HAP-1 (cell line): ENCODE measurements around the gene TTC9C.
"Not testable (repeated sequence)": the region's sequence is repeated elsewhere in the genome, so short reads cannot be mapped to it uniquely, and the experiment has no call there.

Source experiments
- DNase-seq, 2 experiments: peaks; one replicate each; pipeline ENCODE4 v3.0.0-alpha.2; 2016 to 2020; ENCODE audit warnings: low spot score in 2 of 2
- H3K27me3 ChIP-seq: fragments of 250-450 bp; sonication (Bioruptor Pico); 2 replicates; pipeline ENCODE4 v1.5.1; 2020; ENCODE audit warnings: low read depth, mild to moderate bottlenecking, moderate library complexity
- H3K36me3 ChIP-seq: fragments of 250-450 bp; sonication (Bioruptor Pico); replicated peaks from 2 replicates; pipeline ENCODE4 v1.5.1; 2020; ENCODE audit warnings: mild to moderate bottlenecking
- H3K4me1 ChIP-seq: fragments of 250-450 bp; sonication (Bioruptor Pico); 2 replicates; pipeline ENCODE4 v1.5.1; 2020; ENCODE audit warnings: mild to moderate bottlenecking
- H3K4me3 ChIP-seq: fragments of 250-450 bp; sonication (Bioruptor Pico); 2 replicates; pipeline ENCODE4 v1.5.1; 2020; ENCODE audit warnings: mild to moderate bottlenecking, moderate library complexity
- H3K9me3 ChIP-seq: fragments of 250-450 bp; sonication (Bioruptor Pico); 2 replicates; pipeline ENCODE4 v1.5.1; 2020; ENCODE audit warnings: mild to moderate bottlenecking, moderate library complexity
- in situ Hi-C: fragments of 300-500 bp; cut with MboI; formaldehyde crosslinking; loops from 3 replicates; pipeline ENCODE4 v1.14.3; 2020; ENCODE audit warnings: low sequenced_read_pairs, inconsistent platforms, mixed read lengths

Gene TTC9C

GRCh38 chr11:62716816-62717215, 11.5 kb upstream of the TTC9C start:
- H3K4me3 ChIP-seq, result no peak overlapping the region
- DNase-seq, result no peak
- H3K36me3 ChIP-seq, result peaks cover 90% of the 10 kb centered on the region
- H3K4me1 ChIP-seq, result no peaks in the 10 kb centered on the region
- no peaks in the 10 kb centered on the region for H3K9me3 ChIP-seq
- H3K27me3 ChIP-seq, result no peaks in the 10 kb centered on the region
- in situ Hi-C loops, result no loop called here

GRCh38 chr11:62719302-62719978, 8.8 kb upstream of the TTC9C start:
- Histone ChIP-seq H3K9me3 (no peaks in the 10 kb centered on the region), H3K4me3 (no peak overlapping the region), H3K4me1 (no peaks in the 10 kb centered on the region; the same call in 1 of the 2 replicates), H3K36me3 (peaks cover 92% of the 10 kb centered on the region), H3K27me3 (no peaks in the 10 kb centered on the region)
- in situ Hi-C loops, result no loop called here
- DNase-seq, result no peak

GRCh38 chr11:62721994-62722393, 6.3 kb upstream of the TTC9C start:
- Histone ChIP-seq H3K9me3 (no peaks in the 10 kb centered on the region), H3K36me3 (peaks cover 84% of the 10 kb centered on the region), H3K4me1 (no peaks in the 10 kb centered on the region; the same call in 1 of the 2 replicates), H3K27me3 (no peaks in the 10 kb centered on the region), H3K4me3 (no peak overlapping the region)
- in situ Hi-C loops, result loop anchor here (10.0 kb wide), 1 partner anchor 153 kb away; no protein-coding TSS in a partner anchor
- DNase-seq, result peak in 1 of 2 experiments; percentile 30

- DNase-seq, result no peak
- Histone ChIP-seq H3K4me1 (no peaks in the 10 kb centered on the region; the same call in 1 of the 2 replicates), H3K27me3 (no peaks in the 10 kb centered on the region), H3K36me3 (peaks cover 64% of the 10 kb centered on the region), H3K9me3 (no peaks in the 10 kb centered on the region), H3K4me3 (peak overlapping the region; percentile 57)
- in situ Hi-C loops, result loop anchor here (10.0 kb wide), 1 partner anchor 151 kb away; no protein-coding TSS in a partner anchor
These were observed 4.1 kb upstream of the TTC9C start for GRCh38 chr11:62724171-62724570.

- in situ Hi-C loops, result loop anchor here (10.0 kb wide), 1 partner anchor 149 kb away; no protein-coding TSS in a partner anchor
- peaks cover 53% of the 10 kb centered on the region for H3K36me3 ChIP-seq
- DNase-seq, result peak; percentile 41 to 58
These were observed 2.6 kb upstream of the TTC9C start for GRCh38 chr11:62725646-62726045.

GRCh38 chr11:62726156-62726914, 2.0 kb upstream of the TTC9C start:
- Histone ChIP-seq H3K4me3 (peak overlapping the region; percentile 57), H3K36me3 (peaks cover 53% of the 10 kb centered on the region), H3K9me3 (no peaks in the 10 kb centered on the region), H3K4me1 (peaks cover 9% of the 10 kb centered on the region), H3K27me3 (no peaks in the 10 kb centered on the region)
- in situ Hi-C loops, result loop anchor here (10.0 kb wide), 1 partner anchor 148 kb away; no protein-coding TSS in a partner anchor
- DNase-seq, result peak in 1 of 2 experiments; percentile 26

More at GRCh38 chr11:62725646-62726045, 2.6 kb upstream of the TTC9C start:
- Histone ChIP-seq H3K4me3 (peak overlapping the region; percentile 57), H3K27me3 (no peaks in the 10 kb centered on the region), H3K9me3 (no peaks in the 10 kb centered on the region), H3K4me1 (peaks cover 9% of the 10 kb centered on the region)

- Histone ChIP-seq H3K4me1 (peaks cover 9% of the 10 kb centered on the region), H3K27me3 (no peaks in the 10 kb centered on the region), H3K36me3 (peaks cover 49% of the 10 kb centered on the region), H3K9me3 (no peaks in the 10 kb centered on the region), H3K4me3 (peak overlapping the region; percentile 57)
- in situ Hi-C loops, result loop anchor here (10.0 kb wide), 1 partner anchor 148 kb away; no protein-coding TSS in a partner anchor
- DNase-seq, result no peak
These were observed 1.4 kb upstream of the TTC9C start for GRCh38 chr11:62726915-62727164.

GRCh38 chr11:62727165-62727871, 968 bp upstream of the TTC9C start, which contains the start of gene HNRNPUL2:
HNRNPUL2 (minus strand) TSS chr11:62727457; CDS start chr11:62727156, 301 bp downstream.
- H3K27me3 ChIP-seq, result no peaks in the 10 kb centered on the region
- DNase-seq, result peak; percentile 96 to 98
- in situ Hi-C loops, result loop anchor here (10.0 kb wide), 1 partner anchor 147 kb away; no protein-coding TSS in a partner anchor
- H3K36me3 ChIP-seq, result peaks cover 47% of the 10 kb centered on the region
- peak within 1 kb of the TSS; percentile 57 for H3K4me3 ChIP-seq
- H3K4me1 ChIP-seq, result peaks cover 9% of the 10 kb centered on the region
- H3K9me3 ChIP-seq, result no peaks in the 10 kb centered on the region

- peak; percentile 94 to 98 for DNase-seq
- peaks cover 43% of the 10 kb centered on the region for H3K36me3 ChIP-seq
- H3K27me3 ChIP-seq, result no peaks in the 10 kb centered on the region
- in situ Hi-C loops, result loop anchor here (10.0 kb wide), 1 partner anchor 147 kb away; no protein-coding TSS in a partner anchor
- no peaks in the 10 kb centered on the region for H3K9me3 ChIP-seq
- peak overlapping the region; percentile 57 for H3K4me3 ChIP-seq
- peaks cover 9% of the 10 kb centered on the region for H3K4me1 ChIP-seq
These were observed 465 bp upstream of the TTC9C start for GRCh38 chr11:62727872-62728170.

- peaks cover 43% of the 10 kb centered on the region for H3K36me3 ChIP-seq
- in situ Hi-C loops, result not testable (repeated sequence)
These were observed 1.8 kb downstream of the TTC9C start for GRCh38 chr11:62730076-62730475.

GRCh38 chr11:62732830-62733229, 4.5 kb downstream of the TTC9C start:
- peaks cover 9% of the 10 kb centered on the region for H3K4me1 ChIP-seq
- in situ Hi-C loops, result no loop called here
- no peaks in the 10 kb centered on the region for H3K27me3 ChIP-seq
- peaks cover 46% of the 10 kb centered on the region for H3K36me3 ChIP-seq
- H3K4me3 ChIP-seq, result no peak overlapping the region
- DNase-seq, result no peak
- no peaks in the 10 kb centered on the region for H3K9me3 ChIP-seq

More at GRCh38 chr11:62730076-62730475, 1.8 kb downstream of the TTC9C start:
- not testable (repeated sequence) for H3K4me1 ChIP-seq, H3K9me3 ChIP-seq, DNase-seq, H3K27me3 ChIP-seq
- peak overlapping the region; percentile 57 for H3K4me3 ChIP-seq

- H3K4me1 ChIP-seq, result no peaks in the 10 kb centered on the region
- no peak for DNase-seq
- peaks cover 47% of the 10 kb centered on the region for H3K36me3 ChIP-seq
- in situ Hi-C loops, result no loop called here
- no peaks in the 10 kb centered on the region for H3K27me3 ChIP-seq
- no peaks in the 10 kb centered on the region for H3K9me3 ChIP-seq
- H3K4me3 ChIP-seq, result no peak overlapping the region
These were observed 8.9 kb downstream of the TTC9C start for GRCh38 chr11:62737196-62737595.

GRCh38 chr11:62747475-62748160, 19.3 kb downstream of the TTC9C start:
- no peak for DNase-seq
- Histone ChIP-seq H3K27me3 (no peaks in the 10 kb centered on the region), H3K4me3 (no peak overlapping the region), H3K9me3 (no peaks in the 10 kb centered on the region), H3K4me1 (peaks cover 14% of the 10 kb centered on the region), H3K36me3 (peaks cover 8% of the 10 kb centered on the region)
- in situ Hi-C loops, result no loop called here
